ENCODE data around the gene PRR4.

PRR4 gene, protein sequence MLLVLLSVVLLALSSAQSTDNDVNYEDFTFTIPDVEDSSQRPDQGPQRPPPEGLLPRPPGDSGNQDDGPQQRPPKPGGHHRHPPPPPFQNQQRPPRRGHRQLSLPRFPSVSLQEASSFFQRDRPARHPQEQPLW

DNA sequence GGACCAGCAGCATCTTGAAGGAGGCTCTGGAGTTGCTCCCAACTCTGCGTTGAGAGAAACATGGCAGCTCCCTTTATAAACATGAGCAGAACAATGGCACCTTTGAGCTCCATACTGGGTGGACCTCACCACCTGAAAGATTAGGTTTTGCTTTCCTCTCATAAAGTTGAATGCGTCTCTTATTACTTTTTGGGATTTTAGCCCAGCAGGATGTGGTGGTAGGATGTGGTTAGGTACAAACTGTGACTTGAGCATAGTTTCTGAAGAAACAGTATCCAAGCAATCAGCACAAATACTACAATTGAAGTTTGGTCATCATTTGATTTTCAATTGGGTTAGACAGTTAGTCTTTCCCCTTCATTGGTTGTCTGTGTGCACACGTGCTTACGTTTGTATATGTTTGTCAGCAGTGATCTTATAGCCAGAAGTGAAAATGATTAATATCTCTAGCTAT lies at the start of gene PRR4:
TSS of gene PRR4 (minus strand) at position 51 of the 454 bp plus-strand sequence. CDS start at position 13, 38 bp downstream.
- DNase-seq (ENCODE audit: insufficient read length, low spot score), result no peak
- TF ChIP-seq POLR2A (IDR thresholded peaks at IDR 0.05; ENCODE audit: low read depth, low read length), result no peak
- FAIRE-seq, result no peak

DNA sequence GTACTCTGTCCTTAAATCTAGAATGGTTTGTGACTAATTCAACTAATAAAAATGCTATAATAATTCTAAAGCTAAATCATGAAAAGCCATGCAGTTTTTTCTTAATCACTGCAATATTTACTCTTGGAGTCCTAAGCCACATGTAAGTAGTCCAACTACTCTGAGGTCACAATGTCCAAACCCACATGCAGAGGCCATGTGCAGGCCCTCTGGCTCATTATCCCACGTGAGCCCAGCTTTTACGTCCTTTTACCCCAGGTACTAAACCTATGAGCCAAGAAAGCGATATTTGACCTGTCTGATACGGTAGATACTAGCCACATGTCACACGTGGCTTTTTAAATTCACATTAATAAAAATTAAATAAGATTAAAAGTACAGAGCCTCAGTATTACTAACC lies 47.6 kb upstream of the PRR4 start:
- DNase-seq (ENCODE audit: insufficient read length, low spot score), result no peak
- TF ChIP-seq POLR2A (IDR thresholded peaks at IDR 0.05; ENCODE audit: low read depth, low read length), result no peak
- FAIRE-seq, result no peak

DNA sequence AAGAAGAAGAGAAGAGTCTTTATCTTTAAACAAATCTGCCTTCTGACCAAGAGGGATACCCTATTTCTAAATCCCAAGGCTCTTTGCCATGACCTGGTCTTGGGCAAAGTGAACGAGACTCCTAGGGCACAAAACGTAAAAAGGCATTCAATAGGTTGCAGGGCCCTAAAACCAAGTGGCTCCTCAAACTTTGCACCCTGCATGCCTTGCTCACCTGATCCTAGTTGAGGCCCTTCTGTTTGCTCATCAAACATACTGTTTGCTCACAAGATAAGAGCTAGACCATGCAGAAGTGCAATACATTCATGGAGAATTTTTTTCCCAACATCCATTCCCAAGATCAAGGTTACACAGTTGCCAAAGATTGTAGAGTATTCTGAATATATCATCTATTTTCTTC lies 42.7 kb upstream of the PRR4 start:
- DNase-seq (ENCODE audit: insufficient read length, low spot score) (no peak), FAIRE-seq (no peak)
- TF ChIP-seq POLR2A (IDR thresholded peaks at IDR 0.05; ENCODE audit: low read depth, low read length), result no peak

DNA sequence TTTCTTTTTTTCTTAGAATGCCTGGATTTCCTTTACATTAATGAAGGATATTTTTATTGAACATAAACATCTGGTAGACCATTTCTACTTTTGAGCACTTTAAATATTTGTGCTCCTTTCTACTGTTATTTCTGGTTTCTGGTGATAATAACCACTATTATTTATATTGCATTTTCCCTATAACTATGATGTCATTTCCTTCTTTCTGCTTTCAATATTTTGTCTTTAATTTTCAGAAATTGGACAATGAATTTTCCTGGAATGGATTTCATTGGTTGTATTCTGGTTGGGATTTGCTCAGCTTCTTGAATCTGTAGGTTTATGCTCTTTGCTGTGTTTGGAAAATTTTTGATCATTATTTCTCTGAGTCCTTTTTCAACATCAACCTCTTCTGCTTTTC lies 40.0 kb upstream of the PRR4 start:
- TF ChIP-seq POLR2A (IDR thresholded peaks at IDR 0.05; ENCODE audit: low read depth, low read length), result no peak

DNA sequence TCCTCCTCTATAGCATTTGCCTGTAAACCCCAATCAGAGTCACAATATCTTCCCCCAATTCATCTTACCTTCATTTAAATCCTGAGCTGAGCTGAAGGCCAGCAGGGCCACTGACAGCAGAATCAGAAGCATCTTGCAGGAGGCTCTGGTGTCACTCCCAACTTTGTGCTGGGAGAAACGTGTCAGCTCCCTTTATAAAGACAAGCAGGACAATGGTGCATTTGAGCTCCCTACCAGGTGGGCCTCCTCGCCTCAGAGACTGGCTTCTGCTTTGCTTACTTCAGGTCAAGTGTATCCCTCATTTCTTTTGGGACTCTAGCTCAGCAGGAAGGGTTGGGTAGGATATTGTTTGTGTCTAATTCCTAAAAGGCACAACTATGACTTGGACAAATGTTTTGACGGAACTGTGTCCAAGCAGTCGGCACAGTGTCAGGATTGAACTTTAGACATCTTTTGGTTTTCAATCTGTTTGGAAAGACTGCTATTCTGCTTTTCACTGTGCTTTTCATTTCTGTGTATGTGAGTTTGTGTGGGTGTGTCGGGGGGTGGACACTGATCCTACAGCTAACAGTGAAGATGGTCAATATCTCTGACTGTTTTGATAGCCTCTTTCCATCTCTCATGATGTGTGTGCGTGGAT lies 34.9 kb upstream of the PRR4 start, which contains the start of gene PRH1:
TSS of gene PRH1 (minus strand) at position 170 of the 640 bp plus-strand sequence. CDS start at position 132, 38 bp downstream.
- no peak for FAIRE-seq

More for the DNA sequence above, 40.0 kb upstream of the PRR4 start:
- FAIRE-seq (no peak), DNase-seq (ENCODE audit: insufficient read length, low spot score) (no peak)

DNA sequence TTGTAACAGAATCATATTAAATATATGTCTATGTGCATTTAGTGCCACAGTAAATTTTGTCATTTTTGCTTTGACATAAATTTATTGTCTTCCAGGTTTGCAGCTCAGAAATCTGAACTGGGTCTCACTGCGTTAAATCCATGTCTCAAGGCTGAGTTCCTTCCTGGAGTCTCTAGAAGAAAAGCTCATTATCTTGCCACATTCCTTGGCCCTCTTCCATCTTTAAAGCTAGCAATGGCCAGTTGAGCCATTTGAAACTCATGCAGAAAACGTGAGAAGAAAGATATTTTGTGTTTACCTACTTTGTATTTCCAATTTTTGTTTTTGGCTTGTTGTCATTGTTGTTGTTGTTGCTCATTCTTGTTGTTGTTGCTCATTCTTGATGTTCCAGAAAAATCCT lies 24.1 kb upstream of the PRR4 start:
- TF ChIP-seq POLR2A (IDR thresholded peaks at IDR 0.05; ENCODE audit: low read depth, low read length), result no peak
- no peak for FAIRE-seq

More for the DNA sequence above, 34.9 kb upstream of the PRR4 start, which contains the start of gene PRH1:
- TF ChIP-seq POLR2A (IDR thresholded peaks at IDR 0.05; ENCODE audit: low read depth, low read length), result no peak
- no peak for DNase-seq (ENCODE audit: insufficient read length, low spot score)

DNA sequence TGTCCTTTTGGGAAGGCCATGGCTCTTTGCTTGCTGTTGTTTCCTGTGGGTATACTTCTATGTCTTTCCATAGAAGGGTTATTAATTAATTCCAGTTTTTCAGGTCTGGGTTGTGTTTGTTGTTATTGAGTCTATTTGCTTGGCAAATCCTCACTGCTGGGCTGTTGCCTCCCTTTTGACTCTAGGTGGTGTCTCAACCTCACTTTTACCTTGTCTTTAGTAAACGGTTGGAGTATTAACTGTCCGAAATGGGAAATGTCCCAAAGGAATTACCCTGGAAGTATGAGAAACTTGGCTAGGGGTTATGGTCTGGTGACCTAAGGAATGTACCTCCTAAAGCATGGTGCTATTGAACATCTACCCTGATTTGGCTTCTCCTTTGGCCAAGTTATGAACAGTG lies 18.1 kb upstream of the PRR4 start:
- DNase-seq (ENCODE audit: insufficient read length, low spot score) (no peak), FAIRE-seq (no peak)
- no peak for TF ChIP-seq POLR2A (IDR thresholded peaks at IDR 0.05; ENCODE audit: low read depth, low read length)

More for the DNA sequence above, 24.1 kb upstream of the PRR4 start:
- DNase-seq (ENCODE audit: insufficient read length, low spot score), result no peak

DNA sequence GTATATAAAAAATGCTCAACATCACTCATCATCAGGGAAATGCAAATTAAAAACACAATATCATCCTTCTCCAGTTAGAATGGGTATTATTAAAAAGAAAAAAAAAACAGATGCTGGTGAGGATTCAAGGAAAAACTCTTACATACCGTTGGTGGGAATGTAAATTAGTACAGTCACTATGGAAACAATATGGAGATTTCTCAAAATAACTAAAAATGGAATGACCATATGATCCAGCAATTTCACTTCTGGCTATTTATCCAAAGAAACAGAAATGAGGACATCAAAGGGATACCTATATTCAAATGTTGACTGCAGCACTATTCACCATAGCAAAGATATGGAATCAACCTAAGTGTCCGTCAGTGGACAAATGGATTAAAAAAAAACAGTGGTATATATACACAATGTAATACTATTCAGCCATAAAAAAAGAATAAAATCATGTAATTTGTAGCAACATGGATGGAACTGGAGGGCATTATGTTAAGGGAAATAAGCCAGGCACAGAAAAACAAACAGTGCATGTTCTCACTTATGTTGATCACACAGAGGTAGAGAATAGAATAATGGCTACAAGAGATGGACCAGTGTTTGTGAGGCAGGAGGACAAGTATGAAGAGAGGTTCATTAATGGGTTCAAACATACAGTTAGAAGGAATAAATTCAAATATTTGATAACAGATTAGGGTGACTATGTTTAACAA lies 14.4 kb upstream of the PRR4 start:
- DNase-seq (ENCODE audit: insufficient read length, low spot score) (no peak), FAIRE-seq (no peak)
- no peak for TF ChIP-seq POLR2A (IDR thresholded peaks at IDR 0.05; ENCODE audit: low read depth, low read length)

DNA sequence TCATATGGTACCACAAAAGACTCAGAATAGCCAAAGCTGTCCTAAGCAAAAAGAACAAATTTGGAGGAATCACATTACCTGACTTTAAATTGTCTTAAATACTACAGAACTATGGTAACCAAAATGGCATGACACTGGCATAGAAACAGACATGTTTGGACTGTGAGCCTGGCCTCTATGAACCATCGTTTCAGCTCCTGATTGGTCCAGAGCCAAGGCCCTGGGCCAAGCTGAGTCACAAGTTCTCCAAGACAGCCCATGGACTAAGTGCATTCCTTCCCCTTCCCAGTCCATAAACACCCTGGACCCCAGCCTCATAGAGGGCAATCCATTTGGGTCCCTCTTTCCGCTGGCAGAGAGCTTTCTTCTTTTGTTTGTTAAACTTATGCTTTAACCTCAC lies 12.1 kb upstream of the PRR4 start:
- TF ChIP-seq POLR2A (IDR thresholded peaks at IDR 0.05; ENCODE audit: low read depth, low read length), result no peak
- no peak for DNase-seq (ENCODE audit: insufficient read length, low spot score)
- no peak for FAIRE-seq

DNA sequence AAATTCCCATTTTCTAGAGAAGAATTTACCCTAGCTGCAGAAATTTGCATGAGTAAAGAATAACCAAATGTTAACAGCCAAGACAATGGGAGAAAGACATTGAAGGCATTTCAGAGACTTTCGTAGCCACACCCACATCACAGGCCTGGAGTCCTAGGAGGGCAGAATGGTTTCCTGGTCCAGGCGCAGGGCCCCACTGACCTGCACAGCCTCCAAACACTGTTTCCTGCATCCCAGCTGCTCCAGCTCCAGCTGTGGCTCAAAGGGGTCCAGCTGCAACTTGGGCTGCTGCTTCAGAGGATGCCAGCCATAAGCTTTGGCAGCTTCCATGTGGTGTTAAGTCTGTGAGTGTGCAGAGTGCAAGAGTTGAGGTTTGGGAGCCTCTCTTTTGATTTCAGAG lies 6.5 kb upstream of the PRR4 start:
- TF ChIP-seq POLR2A (IDR thresholded peaks at IDR 0.05; ENCODE audit: low read depth, low read length), result no peak
- DNase-seq (ENCODE audit: insufficient read length, low spot score) (no peak), FAIRE-seq (no peak)

DNA sequence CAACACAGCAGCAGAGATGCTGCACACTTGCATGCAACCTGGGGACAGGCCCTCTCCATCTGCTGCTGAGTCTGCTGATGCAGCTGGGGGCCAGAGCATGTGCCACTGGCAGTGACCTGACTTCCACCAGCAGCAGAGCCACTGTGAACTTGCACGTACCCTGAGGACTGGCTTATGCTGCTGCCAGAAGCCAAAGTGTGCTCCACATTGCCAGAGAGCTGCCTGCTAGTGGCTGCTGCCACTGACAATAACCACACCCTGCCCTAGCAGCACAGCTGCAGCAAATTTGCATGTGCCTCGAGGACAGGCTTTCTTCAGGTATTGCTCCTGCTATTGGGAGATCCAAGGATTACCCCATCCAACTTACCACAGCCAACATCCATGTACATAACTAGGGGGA lies 4.5 kb upstream of the PRR4 start:
- FAIRE-seq (no peak), DNase-seq (ENCODE audit: insufficient read length, low spot score) (no peak)
- TF ChIP-seq POLR2A (IDR thresholded peaks at IDR 0.05; ENCODE audit: low read depth, low read length), result no peak

DNA sequence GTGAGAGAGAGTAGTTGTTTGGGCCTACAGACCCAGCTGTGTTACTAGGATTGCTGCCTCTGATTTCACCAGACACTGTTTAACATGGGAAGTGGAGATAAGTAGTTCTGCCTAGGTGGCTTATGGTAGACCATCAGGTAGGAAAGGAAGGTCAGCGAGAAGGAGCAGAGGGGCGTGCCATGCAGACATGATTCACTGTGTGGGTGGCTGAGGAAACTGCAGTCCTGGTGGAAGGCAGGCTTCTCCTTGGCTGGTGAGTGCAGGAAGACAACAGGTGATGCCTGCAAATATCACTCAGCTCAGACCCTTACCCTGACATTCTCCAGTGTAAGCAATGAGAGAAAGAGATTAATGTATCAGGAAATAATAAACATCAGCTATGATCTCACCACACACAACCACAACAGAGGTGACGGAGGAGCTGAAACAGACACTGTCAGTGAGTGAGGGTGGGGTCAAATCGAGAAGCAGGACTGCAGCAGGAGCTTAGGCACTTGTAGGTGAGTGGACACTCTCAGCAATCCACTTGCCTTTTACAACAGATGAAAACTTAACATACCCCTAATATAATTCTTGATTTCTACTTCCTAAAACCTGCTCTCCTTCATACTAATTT lies 2.1 kb upstream of the PRR4 start:
- DNase-seq (ENCODE audit: insufficient read length, low spot score) (no peak), FAIRE-seq (no peak)
- TF ChIP-seq POLR2A (IDR thresholded peaks at IDR 0.05; ENCODE audit: low read depth, low read length), result no peak

DNA sequence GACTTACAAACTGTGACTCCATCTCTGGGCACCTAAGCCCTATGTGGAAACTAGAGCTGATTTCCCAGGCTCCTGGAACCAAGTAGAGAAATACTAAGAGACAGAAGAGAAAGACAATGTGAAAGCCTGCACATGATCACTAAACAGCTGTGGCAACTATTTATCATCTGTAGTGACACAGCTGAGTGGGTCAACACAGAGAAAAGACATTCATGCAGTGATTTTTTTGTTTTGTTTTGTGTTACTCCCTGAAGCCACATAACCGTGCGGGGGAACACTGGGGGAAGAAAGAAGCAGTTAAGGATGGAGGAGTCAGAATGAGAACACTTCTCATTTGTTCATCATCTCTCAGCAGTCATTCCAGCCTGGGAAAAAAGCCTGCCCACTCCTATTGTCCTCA lies 1.5 kb downstream of the PRR4 start:
- FAIRE-seq, result no peak
- TF ChIP-seq POLR2A (IDR thresholded peaks at IDR 0.05; ENCODE audit: low read depth, low read length), result no peak
- no peak for DNase-seq (ENCODE audit: insufficient read length, low spot score)

DNA sequence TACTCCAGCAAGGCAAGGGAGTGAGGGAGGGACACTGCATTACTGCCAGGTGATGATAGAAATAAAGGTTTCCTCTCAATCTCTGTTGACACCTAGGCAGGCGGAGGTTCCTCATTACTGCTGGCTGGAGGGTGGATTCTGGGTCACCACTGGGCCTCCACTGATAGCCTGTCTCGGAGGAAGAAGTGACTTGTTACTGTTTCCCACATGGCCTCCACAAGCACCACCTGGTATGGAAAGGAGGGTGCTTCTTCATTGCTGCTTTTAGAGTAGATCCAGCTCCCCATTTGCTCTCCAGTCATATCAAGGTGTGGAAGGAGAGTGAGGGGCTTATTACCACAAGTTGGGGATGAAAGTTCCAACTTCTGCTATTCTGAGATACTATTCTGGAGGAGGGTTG lies 6.4 kb downstream of the PRR4 start:
- FAIRE-seq (no peak), DNase-seq (ENCODE audit: insufficient read length, low spot score) (no peak)
- TF ChIP-seq POLR2A (IDR thresholded peaks at IDR 0.05; ENCODE audit: low read depth, low read length), result no peak

All from H54 (cell line).